DMS 273 treated with DMSO at 0.1 percent for 48 hours (cell line): ENCODE measurements around the gene CACNA1D.
"Not testable (repeated sequence)": the region's sequence is repeated elsewhere in the genome, so short reads cannot be mapped to it uniquely, and the experiment has no call there.

ENCODE experiments used
- DNase-seq: peaks from one replicate; lab custom pipeline; 2025; lab: John Stamatoyannopoulos, UW

CACNA1D gene

DNA sequence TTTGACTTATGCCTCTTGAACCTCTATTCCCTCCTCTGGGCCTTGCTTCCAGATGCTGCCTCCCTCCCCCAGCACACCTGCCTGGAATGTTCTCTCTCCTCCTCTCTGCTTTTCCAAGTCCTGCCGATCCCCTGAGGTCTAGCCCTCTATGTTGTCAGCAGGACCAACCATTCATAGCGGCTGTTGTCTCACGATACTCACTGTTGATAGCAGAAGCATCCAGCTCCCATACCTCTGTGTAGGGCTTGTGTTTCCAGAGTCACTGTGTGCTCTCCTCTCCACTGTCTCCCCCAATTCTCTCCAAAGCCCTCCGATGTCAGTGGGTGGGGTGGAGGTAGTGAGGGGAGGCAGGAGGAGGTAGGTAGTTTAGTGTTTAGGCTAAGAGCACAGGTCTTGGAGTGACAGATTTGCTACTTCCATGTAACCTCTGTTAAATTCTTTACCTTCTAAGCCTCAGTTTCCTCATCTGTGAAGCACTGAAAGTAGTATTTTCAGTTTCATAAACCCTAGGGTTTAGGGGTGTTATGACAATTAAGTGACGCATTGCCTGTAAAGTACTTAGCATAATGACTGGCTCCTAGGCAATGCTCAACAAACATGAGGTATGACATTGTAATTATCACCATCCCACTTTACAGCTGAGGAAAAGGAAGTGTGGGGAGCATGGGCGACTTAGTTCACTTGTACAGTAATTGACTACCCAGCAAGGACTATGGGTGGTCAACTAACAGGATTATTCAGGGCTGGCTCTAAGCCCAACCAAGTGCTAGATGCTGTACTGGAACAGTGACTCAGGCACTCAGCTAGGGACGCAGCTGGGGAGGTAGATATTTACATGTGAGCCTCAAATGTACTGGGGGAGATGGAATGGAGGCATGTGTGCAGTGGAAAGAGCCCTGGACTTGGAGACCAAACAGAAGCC, 122.8 kb downstream of the CACNA1D start:
- DNase-seq = no peak

DNA sequence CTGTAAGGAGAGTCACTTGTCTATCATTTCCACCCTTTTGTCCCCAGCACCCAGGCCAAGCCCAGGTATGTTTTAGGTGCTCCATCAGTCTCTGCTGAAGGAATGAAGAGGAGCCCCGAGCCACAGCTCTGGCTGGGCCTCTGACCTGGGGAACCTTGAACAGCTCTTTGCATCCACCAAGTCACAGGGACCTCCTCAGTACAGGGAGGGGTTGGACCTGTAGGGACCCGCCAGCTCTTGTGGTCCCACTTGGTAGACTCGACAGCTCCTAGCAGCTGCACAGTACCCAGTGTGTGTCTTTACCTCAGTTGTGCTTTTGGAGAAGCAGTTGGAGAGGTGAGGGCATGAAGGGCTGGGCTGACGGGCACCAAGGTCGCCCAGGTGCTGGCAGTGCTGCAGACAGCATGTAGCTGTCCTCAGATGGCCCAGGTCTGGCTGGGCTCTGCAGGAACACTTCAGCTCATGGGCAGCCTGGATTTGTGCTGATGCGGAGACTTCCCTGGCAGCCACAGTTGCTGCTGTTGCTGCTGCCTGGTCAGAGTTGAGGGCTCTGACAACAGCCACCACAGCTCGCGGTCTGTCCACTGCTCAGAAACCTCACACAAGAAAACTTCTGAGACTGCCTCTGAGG, 123.6 kb downstream of the CACNA1D start:
- DNase-seq = no peak

DNA sequence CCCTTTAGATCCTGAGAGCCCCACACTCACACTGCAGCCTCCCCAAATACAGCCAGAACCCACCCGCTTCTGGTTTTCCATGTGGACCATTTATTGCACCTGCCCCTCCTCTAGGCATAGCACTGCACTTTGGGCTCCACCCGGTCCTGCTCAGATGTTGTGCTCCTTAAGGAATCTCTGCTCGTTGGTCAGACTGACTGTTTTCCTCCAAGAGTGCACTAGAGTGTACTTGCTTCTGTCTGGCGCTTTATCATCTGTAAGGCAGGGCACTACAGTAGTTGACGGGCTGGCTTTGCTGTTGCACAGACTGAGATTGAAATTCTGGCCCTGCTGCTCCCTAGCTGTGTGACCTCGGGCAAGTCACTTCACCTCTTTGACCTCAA, 124.1 kb downstream of the CACNA1D start:
- no peak for DNase-seq

DNA sequence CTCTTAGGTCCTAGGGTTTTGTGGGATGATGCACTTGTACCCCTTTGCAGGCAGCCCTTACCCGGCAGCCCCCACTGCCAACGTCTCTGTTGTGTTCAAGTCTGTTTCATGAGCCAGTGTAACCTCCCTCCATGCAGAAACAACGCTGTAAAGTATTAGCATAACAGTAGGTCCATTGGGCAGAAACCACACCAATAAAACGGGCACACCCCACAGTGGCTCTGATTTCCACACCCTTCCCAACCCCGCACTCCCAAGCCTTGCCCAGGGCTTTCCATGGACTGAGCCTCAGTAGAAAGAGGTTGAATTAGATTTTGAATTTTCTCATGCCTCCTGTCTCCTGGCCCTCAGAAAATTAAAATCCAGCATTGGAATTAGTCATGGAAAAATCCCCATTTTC, 124.5 kb downstream of the CACNA1D start:
- no peak for DNase-seq

DNA sequence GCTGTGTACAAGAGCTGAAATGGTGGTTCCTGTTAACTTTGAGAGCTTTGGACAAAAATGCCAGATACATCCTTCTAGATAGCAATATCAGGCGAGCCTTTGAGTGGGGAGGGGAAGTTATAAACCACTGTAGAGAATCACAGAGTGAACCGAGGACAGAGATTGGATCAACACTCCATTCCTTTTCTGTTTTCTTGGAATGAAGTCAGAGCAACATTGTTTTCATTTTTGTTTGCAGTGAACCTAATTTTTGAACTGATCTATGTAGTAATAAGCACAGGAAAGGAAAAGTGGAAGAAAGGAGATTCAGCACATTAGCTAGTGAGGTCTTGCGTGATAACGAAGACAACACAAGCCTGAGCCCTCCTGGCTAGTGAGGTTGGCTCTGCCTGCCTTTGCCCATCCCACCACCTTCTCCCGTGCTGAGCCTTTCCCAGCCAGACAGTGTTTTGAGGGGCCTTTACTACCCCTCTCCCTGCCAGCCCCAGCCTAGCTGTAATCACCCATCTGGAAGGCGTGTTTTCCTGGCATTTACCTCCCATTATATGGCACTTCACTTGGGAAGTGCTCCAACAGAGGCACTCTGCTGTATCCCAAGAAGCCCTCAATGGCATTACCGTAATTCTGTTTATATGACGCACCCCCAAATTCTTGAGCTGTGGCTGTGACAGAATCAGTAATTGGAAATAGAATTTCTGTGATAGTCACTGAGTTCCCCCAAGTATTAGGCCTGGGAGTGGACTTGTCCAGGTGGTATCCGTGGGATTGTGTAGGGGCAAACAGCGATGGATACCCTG, 129.8 kb downstream of the CACNA1D start:
- no peak for DNase-seq

DNA sequence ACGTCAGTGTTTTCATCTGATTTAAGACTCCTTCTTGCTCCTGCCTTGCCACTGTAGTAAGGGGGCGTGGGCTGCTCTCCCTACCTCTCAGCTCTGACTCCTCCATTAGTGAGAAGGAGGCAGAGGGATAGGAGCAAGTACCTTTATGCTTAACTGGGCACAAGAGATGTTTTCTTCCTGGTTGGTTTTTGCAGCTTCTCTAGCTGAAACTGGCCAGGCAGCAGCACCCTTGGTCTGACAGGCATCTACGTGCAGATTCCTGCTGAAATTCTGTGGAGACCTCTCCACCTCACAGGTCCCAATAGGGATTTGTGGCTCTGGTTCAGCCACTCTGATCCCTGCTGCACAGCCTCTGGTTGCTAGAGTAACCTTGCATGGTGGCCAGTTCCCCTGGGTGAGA, 132.5 kb downstream of the CACNA1D start:
- DNase-seq = no peak

DNA sequence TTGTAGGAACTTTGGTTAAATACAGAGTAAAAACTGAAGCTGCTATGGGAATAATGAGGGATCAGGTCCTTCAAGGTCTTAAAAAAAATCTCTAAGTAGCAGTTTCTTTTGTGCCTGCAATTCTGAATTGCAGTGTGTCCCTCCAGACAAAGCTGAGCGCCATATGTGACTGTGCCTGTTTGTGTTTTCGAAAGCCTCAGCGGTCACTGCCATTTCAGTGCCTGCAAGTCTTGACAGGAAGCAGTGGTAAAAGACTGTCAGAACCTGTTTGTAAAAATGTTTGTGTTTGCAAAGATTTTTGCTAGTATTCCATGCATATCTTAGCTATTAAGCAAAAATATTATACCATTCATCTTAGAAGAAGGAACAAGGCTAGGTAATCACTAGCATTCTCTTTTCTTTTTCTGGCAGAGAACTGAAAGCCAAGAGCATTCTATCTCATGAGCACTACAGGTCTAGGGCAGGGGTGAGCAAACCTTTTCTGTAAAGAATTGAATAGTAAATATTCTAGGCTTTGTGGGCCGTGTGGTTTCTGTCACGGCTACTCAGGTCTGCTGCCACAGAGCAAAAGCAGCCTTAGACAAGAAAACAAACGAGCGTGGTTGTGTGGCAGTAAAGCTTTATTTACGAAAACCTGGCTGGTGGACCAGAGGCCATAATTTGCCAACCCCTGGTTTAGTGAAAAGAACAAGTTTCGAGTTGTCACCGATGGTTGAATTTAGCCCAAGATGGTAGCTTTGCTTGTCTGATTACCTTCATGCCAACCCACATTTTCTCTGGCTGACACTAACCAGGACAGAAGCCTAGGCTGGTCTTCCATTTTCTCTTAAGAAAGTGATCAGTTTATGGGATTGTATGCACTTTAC, 134.4 kb downstream of the CACNA1D start:
- no peak for DNase-seq

DNA sequence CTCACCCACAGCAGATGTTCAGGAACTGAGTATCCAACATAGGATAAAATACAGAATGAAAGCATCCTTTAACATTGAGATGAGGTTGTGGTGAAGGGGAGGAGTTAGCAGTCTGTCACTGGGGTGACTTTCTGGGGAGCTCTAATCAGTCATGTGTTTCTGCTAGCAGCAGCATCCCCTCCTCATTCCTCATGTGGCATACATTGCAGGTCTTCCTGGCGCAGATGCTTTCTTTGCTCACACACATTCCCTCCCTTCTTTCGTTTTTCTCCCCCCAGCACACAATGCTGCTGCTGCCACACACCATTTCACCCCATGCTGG, 135.0 kb downstream of the CACNA1D start:
- no peak for DNase-seq

DNA sequence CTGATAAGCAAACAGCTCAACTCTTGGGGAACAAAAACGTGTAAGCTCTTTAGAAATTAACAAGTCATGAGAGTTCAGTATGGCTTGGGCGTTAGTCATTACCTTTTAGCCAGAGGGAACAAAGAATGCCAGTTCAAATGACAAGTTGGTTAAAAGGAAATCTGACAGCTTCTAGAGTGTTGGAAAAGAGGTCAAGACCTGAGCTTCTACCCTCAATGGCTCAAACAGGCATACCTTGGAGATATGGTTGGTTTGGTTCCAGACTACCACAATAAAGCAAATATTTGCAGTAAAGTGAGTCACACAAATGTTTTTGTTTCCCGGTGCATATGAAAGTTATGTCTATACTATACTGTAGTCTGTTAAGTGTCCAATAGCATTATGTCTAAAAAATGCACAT, 136.1 kb downstream of the CACNA1D start:
- no peak for DNase-seq

DNA sequence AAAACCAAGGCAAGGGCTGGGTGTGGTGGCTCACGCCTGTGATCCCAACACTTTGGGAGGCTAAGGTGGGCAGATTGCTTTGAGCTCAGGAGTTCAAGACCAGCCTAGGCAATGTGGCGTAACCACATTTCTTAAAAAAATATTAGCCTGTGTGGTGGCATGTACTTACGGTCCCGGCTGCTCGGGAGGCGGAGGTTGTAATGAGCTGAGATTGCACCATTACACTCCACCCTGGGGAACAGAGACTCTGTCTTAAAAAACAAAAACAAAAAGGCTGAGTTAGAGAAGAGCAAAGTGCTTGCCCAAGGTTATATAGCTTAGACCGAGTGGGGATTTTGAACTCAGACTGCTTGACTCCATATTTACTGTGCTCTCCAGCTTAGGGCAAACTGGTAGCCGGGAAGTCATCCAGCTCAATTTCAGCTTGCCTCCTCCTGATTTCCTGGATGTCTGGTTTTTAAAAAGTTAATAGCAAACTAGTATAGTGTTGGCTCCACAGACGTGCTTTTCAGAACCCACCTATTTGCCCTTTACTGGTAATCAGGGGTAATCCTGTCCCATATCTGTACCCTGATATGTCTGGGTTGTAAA, 138.9 kb downstream of the CACNA1D start:
- DNase-seq = no peak

DNA sequence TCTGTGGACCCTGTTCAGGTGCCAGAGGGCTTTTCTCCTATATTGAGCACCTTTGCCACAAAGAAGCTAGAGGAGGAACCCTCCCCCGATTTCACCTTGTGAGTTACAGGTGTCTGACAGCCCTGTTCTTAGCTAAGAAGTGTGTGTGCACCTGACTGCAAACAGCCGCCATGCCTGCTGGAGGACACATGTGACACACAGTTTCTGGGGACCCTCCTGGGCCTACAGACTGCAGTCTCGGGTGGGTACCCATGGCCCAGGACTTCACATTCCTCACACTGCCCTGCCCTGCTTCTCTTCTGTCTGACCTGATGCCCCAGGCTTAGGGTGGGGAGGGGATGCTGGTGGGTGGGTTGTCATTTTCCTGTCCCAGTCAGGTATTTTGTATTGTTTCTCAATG, 140.6 kb downstream of the CACNA1D start:
- DNase-seq = no peak

DNA sequence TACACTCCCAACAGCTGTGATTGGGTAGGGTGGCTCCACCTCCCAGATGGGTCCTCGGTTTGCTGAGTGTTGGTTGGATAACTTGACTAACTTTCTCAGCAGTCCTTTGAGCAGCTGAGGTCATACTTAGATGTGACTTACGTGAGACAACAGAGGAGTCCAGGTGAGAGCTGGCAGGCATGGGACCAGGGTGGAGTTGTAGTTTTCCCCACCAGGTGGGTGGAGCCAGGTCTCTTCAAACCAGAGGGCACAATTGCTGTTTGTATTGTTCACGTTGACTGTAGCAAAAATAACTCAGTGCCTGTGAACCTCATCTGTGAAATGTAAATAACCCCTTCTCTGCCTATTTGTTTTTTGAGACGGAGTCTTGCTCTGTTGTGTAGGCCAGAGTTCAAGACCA, 144.4 kb downstream of the CACNA1D start:
- not testable (repeated sequence) for DNase-seq

DNA sequence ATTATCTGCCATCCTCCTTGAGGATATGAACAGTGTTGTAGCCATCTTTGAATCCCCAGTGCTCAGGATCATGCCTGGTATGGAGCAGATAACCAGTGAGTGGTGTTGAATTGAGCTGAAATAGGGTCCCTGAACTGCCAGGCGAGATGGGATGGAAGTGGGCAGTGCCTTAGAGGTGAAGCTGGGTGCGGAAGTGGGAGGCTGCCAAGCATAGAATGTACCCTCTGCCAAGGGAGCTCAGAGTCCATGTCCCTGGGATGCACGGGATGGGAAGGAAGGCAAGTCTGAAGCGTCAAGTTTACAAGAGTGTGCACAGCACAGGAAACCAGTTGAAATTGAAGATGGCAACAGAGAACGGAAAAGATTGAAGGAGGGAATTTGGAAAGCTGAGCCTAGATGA, 147.0 kb downstream of the CACNA1D start:
- no peak for DNase-seq

DNA sequence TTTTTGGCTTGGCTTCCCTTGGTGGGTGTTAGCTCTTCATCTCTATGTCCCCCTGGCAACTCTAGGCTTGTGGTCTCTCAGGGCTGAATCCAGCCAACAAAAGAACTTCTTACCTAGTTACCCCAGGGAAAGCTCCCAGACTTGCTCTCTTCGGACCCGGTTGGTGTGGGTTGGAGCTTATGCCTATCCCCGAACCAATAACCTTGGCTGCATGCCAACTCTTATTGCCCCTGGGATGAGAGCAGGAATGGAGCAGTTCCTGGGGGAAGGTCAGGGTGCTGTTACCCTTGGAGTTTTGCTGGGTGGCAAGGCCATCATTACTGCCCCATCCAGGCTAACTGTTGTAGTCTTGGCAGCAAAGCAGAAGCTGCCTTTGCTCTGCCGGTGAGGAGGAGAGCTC, 147.8 kb downstream of the CACNA1D start:
- DNase-seq = no peak

DNA sequence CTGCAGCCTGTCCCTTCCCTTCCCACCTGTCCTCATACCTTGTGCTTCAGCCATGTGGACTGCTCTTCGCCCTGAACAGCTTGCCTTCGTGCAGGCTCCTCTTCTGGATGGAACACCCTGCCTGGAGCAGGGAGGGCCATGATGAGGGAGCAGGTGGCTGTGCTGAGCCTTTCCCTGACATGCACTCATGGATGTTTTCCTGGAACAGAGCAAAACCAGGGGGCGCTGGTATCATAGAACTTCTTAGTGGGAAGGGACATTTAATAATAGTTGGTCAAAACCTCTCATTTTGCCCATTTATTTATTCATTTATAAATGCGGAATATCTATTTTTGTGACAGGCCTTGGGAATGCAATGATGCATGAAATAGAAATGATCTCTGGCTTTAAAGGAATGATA, 149.3 kb downstream of the CACNA1D start:
- no peak for DNase-seq

DNA sequence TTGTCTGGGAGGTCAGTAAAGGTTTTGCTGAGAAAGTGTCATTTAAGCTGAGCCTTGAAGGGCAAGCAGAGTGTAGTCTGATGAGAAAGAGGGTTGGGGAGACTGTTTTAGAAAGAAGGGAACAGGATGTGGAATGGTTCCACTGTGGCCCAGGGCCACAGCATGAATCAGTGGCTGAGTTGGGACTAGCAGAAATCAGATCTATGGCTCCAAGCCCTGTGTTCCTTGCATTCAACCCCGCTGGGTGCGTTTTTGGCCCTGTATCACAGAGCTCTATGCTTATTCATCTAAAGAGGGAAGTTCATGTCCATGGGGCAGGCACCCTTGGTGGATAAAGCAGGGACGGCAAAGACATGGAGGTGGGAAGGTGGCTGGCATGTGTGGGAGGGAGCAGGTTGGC, 151.3 kb downstream of the CACNA1D start:
- no peak for DNase-seq

DNA sequence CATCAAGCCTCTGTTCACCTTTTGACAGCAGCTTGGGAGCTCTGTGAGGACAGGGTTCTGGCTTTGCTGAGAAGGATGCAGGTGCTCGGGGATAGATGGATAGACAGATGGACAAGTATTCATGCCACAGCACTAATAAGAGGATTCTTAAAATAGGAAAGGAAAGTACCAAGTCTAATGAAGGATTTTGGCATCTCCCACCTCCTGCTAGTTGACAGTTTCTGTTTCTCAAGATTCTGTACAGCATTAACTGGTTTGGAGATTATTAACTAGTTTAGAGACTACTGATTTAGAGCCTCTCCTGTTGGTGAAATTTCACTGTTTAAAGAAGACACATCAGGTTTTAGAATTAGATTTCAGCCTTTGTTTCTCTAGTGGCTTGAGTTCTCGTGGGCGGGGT, 152.3 kb downstream of the CACNA1D start:
- DNase-seq = no peak

DNA sequence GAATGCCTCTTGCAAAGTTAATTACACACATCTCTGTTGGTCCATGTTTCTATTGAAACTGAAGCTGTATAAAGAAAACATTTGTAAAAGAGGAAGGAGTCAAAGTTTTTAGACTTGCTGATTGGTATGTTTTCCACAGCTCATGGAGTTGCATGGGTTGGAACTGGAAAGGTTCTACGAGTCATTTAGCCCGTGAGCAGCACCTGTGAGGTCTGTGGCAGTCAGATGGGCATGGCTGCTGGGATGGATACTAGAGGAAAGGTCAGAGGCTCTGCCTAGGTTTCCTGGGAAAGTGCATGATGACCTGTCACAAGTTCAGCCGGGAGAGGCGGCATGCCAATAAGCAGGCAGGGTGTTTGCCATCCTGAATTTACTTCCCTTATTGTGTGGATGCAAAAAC, 155.4 kb downstream of the CACNA1D start:
- no peak for DNase-seq

DNA sequence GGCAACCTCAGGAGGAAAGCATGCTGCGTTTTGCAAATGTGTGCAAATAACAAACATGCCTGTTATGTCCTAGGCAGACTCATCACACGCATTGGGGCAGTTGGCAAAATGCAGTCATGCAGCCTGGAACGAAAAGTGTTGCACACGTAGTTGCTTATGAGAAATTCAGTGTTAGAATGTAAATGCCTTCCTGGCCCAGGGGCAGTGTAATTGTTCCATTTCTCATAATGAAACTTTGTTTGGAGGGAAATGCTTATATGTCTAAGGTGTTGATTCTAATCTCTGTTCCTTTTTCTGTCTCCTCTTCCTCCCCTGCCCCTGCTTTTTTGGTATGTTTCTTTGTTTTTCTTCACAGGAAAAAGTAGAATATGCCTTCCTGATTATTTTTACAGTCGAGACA, 156.0 kb downstream of the CACNA1D start:
- no peak for DNase-seq

DNA sequence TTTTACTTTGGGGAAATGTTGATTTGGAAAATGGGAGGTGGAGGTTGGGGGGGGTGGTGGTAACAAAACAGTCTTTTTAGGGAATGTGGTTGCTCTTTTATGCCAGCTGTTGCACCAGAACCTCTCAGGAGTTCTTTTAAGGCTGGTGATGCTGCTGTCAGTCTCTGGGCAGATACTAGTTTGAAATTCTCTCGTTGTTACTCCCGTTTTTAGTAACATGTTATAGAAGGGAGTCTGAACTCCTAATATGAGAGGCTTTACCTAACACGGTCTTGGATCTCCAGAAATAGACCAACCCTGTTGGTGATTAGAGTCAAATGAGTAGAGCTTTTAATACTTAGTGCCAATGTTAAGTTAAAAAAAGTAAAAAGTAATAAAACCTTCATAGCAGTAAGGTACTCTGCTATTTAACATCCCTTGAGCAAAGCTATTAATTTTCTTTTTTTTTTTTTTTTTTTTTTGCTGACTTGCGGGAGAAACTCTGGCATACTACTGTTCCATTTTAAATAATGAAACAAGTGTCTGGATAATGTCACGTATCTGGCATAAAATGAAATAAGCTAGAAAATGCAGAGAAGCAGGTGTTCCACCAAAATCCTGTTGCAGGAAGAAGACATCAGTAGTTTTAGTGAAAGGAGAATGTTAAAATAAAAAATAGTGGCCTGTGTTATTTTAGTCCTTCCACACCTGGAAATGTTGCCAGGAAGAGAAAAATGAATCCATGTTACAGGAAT, 156.7 kb downstream of the CACNA1D start:
- DNase-seq = no peak

DNA sequence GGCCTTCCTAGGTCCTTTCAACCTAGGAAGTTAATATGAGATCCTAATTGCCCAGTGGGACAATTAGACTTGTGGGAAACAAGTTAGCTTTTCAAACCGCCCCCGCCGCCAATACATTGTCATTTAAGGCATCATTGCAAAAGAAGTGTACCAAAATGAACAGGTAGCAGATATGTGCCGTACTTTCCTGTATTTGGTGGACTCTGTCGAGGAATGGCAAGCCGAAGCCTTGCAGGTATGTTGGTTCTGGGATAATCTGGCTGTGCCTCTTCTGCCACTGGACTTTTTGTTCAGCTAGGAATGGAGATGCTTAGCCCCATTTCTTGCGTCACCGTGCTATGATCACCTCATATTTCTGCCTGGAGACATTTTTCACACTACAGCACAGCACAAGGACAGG, 157.5 kb downstream of the CACNA1D start:
- DNase-seq = no peak
